HepG2 (cell line): ENCODE results near the gene CLEC16A. TPM values are rescaled to one million over a fixed set of nuclear protein-coding genes. Genes with fewer than 3 reads are reported as not detected.

Source experiments
- CAMTA2 ChIP-seq: sonication (generic); formaldehyde crosslinking; IDR thresholded peaks from 2 replicates; pipeline ENCODE4 v1.4.0; 2020; ENCODE audit warnings: mild to moderate bottlenecking, missing genetic modification reagents, borderline replicate concordance
- E2F2 ChIP-seq: sonication (generic); formaldehyde crosslinking; IDR thresholded peaks from 2 replicates; pipeline ENCODE4 v1.4.0; 2020; ENCODE audit warnings: missing genetic modification reagents, borderline replicate concordance
- EHMT2 ChIP-seq: fragments of 200-600 bp; sonication (generic); IDR thresholded peaks from 2 replicates; pipeline ENCODE4 v1.7.0; 2017; ENCODE audit warnings: antibody characterized with exemption, low read depth, low read length, borderline replicate concordance
- FOXA1 ChIP-seq, 2 experiments: fragments of 450-650 bp in 1 of 2; sonication (generic) in 1 of 2; formaldehyde crosslinking in 1 of 2; IDR thresholded peaks; 2 replicates each; pipeline versions ENCODE4 v1.4.0 to v1.6.1; 2016 to 2020; ENCODE audit warnings: missing genetic modification reagents in 1 of 2
- GATAD1 ChIP-seq: IDR thresholded peaks from 2 replicates; pipeline ENCODE4 v1.6.1; 2016; ENCODE audit warnings: missing genetic modification reagents, missing compliant biosample characterization
- HIVEP1 ChIP-seq: sonication (generic); formaldehyde crosslinking; IDR thresholded peaks from 2 replicates; pipeline ENCODE4 v1.4.0; 2020; ENCODE audit warnings: mild to moderate bottlenecking, missing genetic modification reagents
- KLF15 ChIP-seq: sonication (generic); formaldehyde crosslinking; IDR thresholded peaks from 2 replicates; pipeline ENCODE4 v1.8.1; 2023; ENCODE audit warnings: borderline replicate concordance, mild to moderate bottlenecking, inconsistent platforms, missing genetic modification reagents, mixed read lengths
- NAIF1 ChIP-seq: sonication (generic); formaldehyde crosslinking; IDR thresholded peaks from 2 replicates; pipeline ENCODE4 v1.5.0; 2020; ENCODE audit warnings: mild to moderate bottlenecking, missing genetic modification reagents, borderline replicate concordance
- NONO ChIP-seq, 2 experiments: fragments of 450-650 bp in 1 of 2; sonication (generic) in 1 of 2; formaldehyde crosslinking in 1 of 2; IDR thresholded peaks in 1 of 2; conservative IDR thresholded peaks in 1 of 2; 2 replicates each; pipeline versions ENCODE4 v1.6.1 to v1.8.0; 2017 to 2022; ENCODE audit warnings: mild to moderate bottlenecking in 1 of 2, missing genetic modification reagents in 1 of 2, moderate library complexity in 1 of 2
- NR0B2 ChIP-seq: sonication (generic); formaldehyde crosslinking; IDR thresholded peaks from 2 replicates; pipeline ENCODE4 v1.4.0; 2020; ENCODE audit warnings: mild to moderate bottlenecking, missing genetic modification reagents
- NR1H2 ChIP-seq: sonication (generic); formaldehyde crosslinking; IDR thresholded peaks from 2 replicates; pipeline ENCODE4 v1.8.1; 2022; ENCODE audit warnings: low read depth, missing genetic modification reagents, borderline replicate concordance
- RBM22 ChIP-seq: fragments of 200-400 bp; formaldehyde crosslinking; optimal IDR thresholded peaks from 2 replicates; pipeline ENCODE3; 2017; ENCODE audit warnings: mild to moderate bottlenecking, low read length, moderate library complexity
- RNF2 ChIP-seq: fragments of 450-650 bp; conservative IDR thresholded peaks from 2 replicates; pipeline ENCODE4 v1.6.1; 2016; ENCODE audit warnings: low read depth
- RXRA ChIP-seq: sonication (generic); formaldehyde crosslinking; IDR thresholded peaks from 2 replicates; pipeline ENCODE4 v1.5.1; 2020; ENCODE audit warnings: missing genetic modification reagents
- SETDB1 ChIP-seq: sonication (generic); formaldehyde crosslinking; IDR thresholded peaks from 2 replicates; pipeline ENCODE4 v1.5.1; 2020; ENCODE audit warnings: missing genetic modification reagents, mild to moderate bottlenecking, borderline replicate concordance
- SMAD1 ChIP-seq: sonication (generic); formaldehyde crosslinking; IDR thresholded peaks from 2 replicates; pipeline ENCODE4 v1.4.0; 2020; ENCODE audit warnings: missing genetic modification reagents, low read depth, mild to moderate bottlenecking, borderline replicate concordance
- TCF7 ChIP-seq: sonication (generic); IDR thresholded peaks from 2 replicates; pipeline ENCODE4 v1.6.1; 2016; ENCODE audit warnings: antibody characterized with exemption, low read depth
- UBTF ChIP-seq: sonication (generic); formaldehyde crosslinking; IDR thresholded peaks from 2 replicates; pipeline ENCODE4 v1.4.0; 2020; ENCODE audit warnings: mild to moderate bottlenecking, missing genetic modification reagents
- XRCC5 ChIP-seq: fragments of 200-400 bp; formaldehyde crosslinking; optimal IDR thresholded peaks from 2 replicates; pipeline ENCODE3; 2017; ENCODE audit warnings: mild to moderate bottlenecking, low read length
- ZFP1 ChIP-seq: IDR thresholded peaks from 2 replicates; pipeline ENCODE4 v1.6.1; 2016
- ZNF256 ChIP-seq: sonication (generic); formaldehyde crosslinking; conservative IDR thresholded peaks from 2 replicates; pipeline ENCODE4 v1.4.0; 2020; ENCODE audit warnings: missing genetic modification reagents
- ZNF337 ChIP-seq: sonication (generic); formaldehyde crosslinking; IDR thresholded peaks from 2 replicates; pipeline ENCODE4 v1.5.1; 2020; ENCODE audit warnings: missing genetic modification reagents, low read depth, mild to moderate bottlenecking, borderline replicate concordance
- ZNF598 ChIP-seq: sonication (generic); formaldehyde crosslinking; IDR thresholded peaks from 2 replicates; pipeline ENCODE4 v1.5.1; 2020; ENCODE audit warnings: mild to moderate bottlenecking, missing genetic modification reagents, borderline replicate concordance
- polyA plus RNA-seq, 8 experiments: library from polyadenylated mRNA; depleted of rRNA in 3 of 8; stranded (reverse) in 7 of 8; unstranded in 1 of 8; fragments of >200 nt; fragmentation: Illumina TruSeq in 4 of 8; extraction: Trizol in 4 of 8; gene quantifications; 2 replicates each; pipeline versions ENCODE4 v1.2.1 to v1.2.3, GENCODE V29; 2011 to 2016; ENCODE audit warnings: low read depth in 4 of 8, missing spikeins in 1 of 8, mixed read lengths in 1 of 8; ENCODE audit not compliant: insufficient read depth in 1 of 8
- total RNA-seq, 5 experiments: library from RNA; depleted of rRNA; stranded (reverse); fragments of >200 nt; fragmentation: Illumina TruSeq; extraction: Trizol; gene quantifications; 2 replicates each; pipeline ENCODE4 v1.2.3, GENCODE V29; 2016; ENCODE audit warnings: low read depth in 1 of 5
- TF ChIP-seq, protein P1 (sequence below): sonication (generic); formaldehyde crosslinking; IDR thresholded peaks from 2 replicates; pipeline ENCODE4 v1.5.0; 2020; ENCODE audit warnings: mild to moderate bottlenecking, low read depth, missing genetic modification reagents, borderline replicate concordance
- TF ChIP-seq, protein P2 (sequence below): fragments of 450-650 bp; IDR thresholded peaks from 2 replicates; pipeline ENCODE4 v1.6.1; 2017

The CLEC16A gene
- total and polyA plus RNA-seq, 2 of the 13 experiments (the other 11 are each of a cell fraction or from before 2014, with no cell fraction given) = 8.5 to 10.3 TPM

- no peak for TF ChIP-seq NR1H2 (CRISPR knock-in tag)
- peak; percentile 57; the same call in 1 of the 2 replicates for TF ChIP-seq SMAD1 (CRISPR knock-in tag)
- no peak for TF ChIP-seq FOXA1 (IDR thresholded peaks at IDR 0.05)
- TF ChIP-seq FOXA1 (CRISPR knock-in tag; IDR thresholded peaks at IDR 0.05) = peak; percentile 94
- TF ChIP-seq HIVEP1 (CRISPR knock-in tag) = peak; percentile 76
- no peak for TF ChIP-seq E2F2 (CRISPR knock-in tag)
- TF ChIP-seq XRCC5 = peak; percentile 77
- TF ChIP-seq EHMT2 = no peak; the same call in 1 of the 2 replicates
- TF ChIP-seq RXRA = peak; percentile 90
- peak; percentile 67 for TF ChIP-seq UBTF (CRISPR knock-in tag)
- no peak for TF ChIP-seq SETDB1
- no peak for TF ChIP-seq NR0B2 (CRISPR knock-in tag)
- no peak for TF ChIP-seq TCF7
- no peak; the same call in 1 of the 2 replicates for TF ChIP-seq RNF2
- no peak for TF ChIP-seq NONO (IDR thresholded peaks at IDR 0.05)
- TF ChIP-seq NONO (CRISPR knock-in tag; conservative IDR thresholded peaks at IDR 0.05) = peak; percentile 87
- TF ChIP-seq, protein P1, sequence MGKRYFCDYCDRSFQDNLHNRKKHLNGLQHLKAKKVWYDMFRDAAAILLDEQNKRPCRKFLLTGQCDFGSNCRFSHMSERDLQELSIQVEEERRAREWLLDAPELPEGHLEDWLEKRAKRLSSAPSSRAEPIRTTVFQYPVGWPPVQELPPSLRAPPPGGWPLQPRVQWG = no peak
- TF ChIP-seq, protein P2, sequence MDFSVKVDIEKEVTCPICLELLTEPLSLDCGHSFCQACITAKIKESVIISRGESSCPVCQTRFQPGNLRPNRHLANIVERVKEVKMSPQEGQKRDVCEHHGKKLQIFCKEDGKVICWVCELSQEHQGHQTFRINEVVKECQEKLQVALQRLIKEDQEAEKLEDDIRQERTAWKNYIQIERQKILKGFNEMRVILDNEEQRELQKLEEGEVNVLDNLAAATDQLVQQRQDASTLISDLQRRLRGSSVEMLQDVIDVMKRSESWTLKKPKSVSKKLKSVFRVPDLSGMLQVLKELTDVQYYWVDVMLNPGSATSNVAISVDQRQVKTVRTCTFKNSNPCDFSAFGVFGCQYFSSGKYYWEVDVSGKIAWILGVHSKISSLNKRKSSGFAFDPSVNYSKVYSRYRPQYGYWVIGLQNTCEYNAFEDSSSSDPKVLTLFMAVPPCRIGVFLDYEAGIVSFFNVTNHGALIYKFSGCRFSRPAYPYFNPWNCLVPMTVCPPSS = no peak
- no peak for TF ChIP-seq CAMTA2
- peak; percentile 28; the same call in 1 of the 2 replicates for TF ChIP-seq ZNF337
- peak; percentile 71 for TF ChIP-seq GATAD1 (CRISPR knock-in tag)
- TF ChIP-seq NAIF1 = no peak
- no peak for TF ChIP-seq KLF15 (CRISPR knock-in tag)
- TF ChIP-seq ZNF598 (CRISPR knock-in tag) = 0 out of 2 replicates have a peak, but pooled peaks have one; percentile 63
- TF ChIP-seq ZNF256 (CRISPR knock-in tag) = no peak
- TF ChIP-seq RBM22 = peak; percentile 78
- TF ChIP-seq ZFP1 (CRISPR knock-in tag) = no peak
Observed at GRCh38 chr16:10923650-10924214, 20.6 kb upstream of the CLEC16A start (continued).
